Gastrocnemius medialis (tissue), 4 donors: ENCODE measurements around the gene RGS11. TPM values are rescaled to one million over a fixed set of nuclear protein-coding genes. Genes with fewer than 3 reads are reported as not detected.

ENCODE experiments used
- ATAC-seq, 2 donors: fragments of 150-250 bp; one replicate each; pipeline ENCODE4 v1.9.1; 2016
- DNase-seq, 2 donors: peaks; one replicate each; pipeline ENCODE4 v3.0.0-alpha.2; 2019
- H3K27ac ChIP-seq, 4 donors: fragments of 200-600 bp; sonication (generic); 1 replicate in 1 of 4; 2 replicates in 3 of 4; pipeline ENCODE4 v1.5.1; 2016 to 2018; ENCODE audit warnings: mild to moderate bottlenecking in 2 of 4, moderate library complexity in 1 of 4
- H3K27me3 ChIP-seq, 3 donors: fragments of 200-600 bp; sonication (generic) in 2 of 3; 1 replicate in 1 of 3; 2 replicates in 2 of 3; pipeline versions ENCODE4 v1.5.1 to v1.6.0; 2016 to 2019; ENCODE audit warnings: mild to moderate bottlenecking in 1 of 3, moderate library complexity in 1 of 3
- H3K36me3 ChIP-seq, 2 donors: fragments of 200-600 bp; sonication (generic) in 1 of 2; one replicate each; pipeline ENCODE4 v1.5.1; 2017 to 2018
- H3K4me1 ChIP-seq, 2 donors: fragments of 200-600 bp; sonication (generic) in 1 of 2; one replicate each; pipeline ENCODE4 v1.5.1; 2016 to 2017; ENCODE audit warnings: mild to moderate bottlenecking in 2 of 2
- H3K4me3 ChIP-seq, 4 donors: fragments of 200-600 bp; sonication (generic) in 3 of 4; 1 replicate in 1 of 4; 2 replicates in 3 of 4; pipeline ENCODE4 v1.5.1; 2016 to 2019; ENCODE audit warnings: mild to moderate bottlenecking in 2 of 4
- H3K9me3 ChIP-seq, 3 donors: fragments of 200-600 bp; sonication (generic) in 2 of 3; 1 replicate in 1 of 3; 2 replicates in 2 of 3; pipeline ENCODE4 v1.5.1; 2016 to 2019
- POLR2A ChIP-seq, 2 donors: fragments of 450-650 bp; IDR thresholded peaks; one replicate each; pipeline ENCODE4 v1.6.1; 2017; ENCODE audit warnings: antibody characterized with exemption in 2 of 2, mild to moderate bottlenecking in 2 of 2, moderate library complexity in 2 of 2
- in situ Hi-C, 4 donors: fragments of 200-750 bp; cut with MboI; loops; one replicate each; pipeline versions ENCODE4 v1.15.0 to v1.8.0; 2017; ENCODE audit warnings: low sequenced_read_pairs in 4 of 4
- intact Hi-C: fragments of 100-400 bp; cut with DNase I; formaldehyde crosslinking; loops from one replicate; pipeline ENCODE4 v1.15.1; 2023; ENCODE audit warnings: low total_unique reads
- total RNA-seq, 4 donors: library from RNA; depleted of rRNA; stranded (reverse); fragments of >200 nt; gene quantifications; one replicate each; pipeline versions ENCODE4 v1.1.0 to v1.2.3, GENCODE V29; 2016
- TF ChIP-seq, protein P1 (sequence below), 5 experiments: fragments of 450-650 bp in 3 of 5; fragments of 200-600 bp in 2 of 5; sonication (generic) in 2 of 5; IDR thresholded peaks in 4 of 5; conservative IDR thresholded peaks in 1 of 5; 1 replicate in 4 of 5; 2 replicates in 1 of 5; pipeline ENCODE4 v1.5.1; 2016 to 2019; ENCODE audit warnings: antibody characterized with exemption in 5 of 5, mild to moderate bottlenecking in 3 of 5, moderate library complexity in 3 of 5

Gene RGS11
- total RNA-seq, 4 donors from 2014 or later, result 1.2 to 2.2 (median 1.6) TPM

DNA sequence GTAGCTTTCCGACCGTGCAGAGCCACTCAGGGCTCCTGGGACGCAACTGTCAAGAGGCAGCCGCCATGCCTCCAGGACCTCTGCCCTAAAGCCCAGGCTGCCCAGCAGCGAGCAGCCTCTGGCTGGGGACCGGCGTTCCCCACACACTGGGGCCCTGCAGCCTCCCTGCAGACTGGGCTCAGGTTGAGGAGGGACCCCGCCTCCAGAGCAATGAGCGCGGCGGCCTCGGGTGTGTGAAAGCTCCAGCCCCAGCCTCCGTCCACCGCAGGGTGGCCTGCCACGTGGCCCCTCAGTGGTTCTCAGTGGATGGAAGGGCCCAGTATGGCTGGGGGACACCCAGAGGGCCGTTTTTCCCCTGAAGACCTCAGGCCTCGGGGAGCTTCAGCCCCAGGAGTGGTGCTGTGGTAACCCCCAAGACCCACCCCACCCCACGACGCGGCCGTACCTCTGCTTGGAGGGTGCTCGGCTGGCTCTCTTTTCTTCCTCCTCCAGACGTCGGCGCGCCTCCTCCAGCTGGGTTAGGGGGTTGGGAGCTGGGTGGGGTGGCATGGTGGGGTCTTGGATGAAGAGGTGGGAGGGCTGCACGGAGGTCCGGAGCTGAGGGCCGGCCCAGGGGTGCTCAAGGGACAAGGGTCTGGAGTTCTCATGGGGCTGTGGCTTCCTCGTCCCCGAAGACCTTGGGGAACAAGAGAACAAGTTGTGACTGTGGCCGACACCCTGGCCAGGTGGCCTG, 17.5 kb upstream of the RGS11 start:
- Histone ChIP-seq H3K36me3 (peaks cover 0 to 56% of the 10 kb centered on the region in 2 donors), H3K27me3 (no peaks in the 10 kb centered on the region)
- no peak for ATAC-seq

DNA sequence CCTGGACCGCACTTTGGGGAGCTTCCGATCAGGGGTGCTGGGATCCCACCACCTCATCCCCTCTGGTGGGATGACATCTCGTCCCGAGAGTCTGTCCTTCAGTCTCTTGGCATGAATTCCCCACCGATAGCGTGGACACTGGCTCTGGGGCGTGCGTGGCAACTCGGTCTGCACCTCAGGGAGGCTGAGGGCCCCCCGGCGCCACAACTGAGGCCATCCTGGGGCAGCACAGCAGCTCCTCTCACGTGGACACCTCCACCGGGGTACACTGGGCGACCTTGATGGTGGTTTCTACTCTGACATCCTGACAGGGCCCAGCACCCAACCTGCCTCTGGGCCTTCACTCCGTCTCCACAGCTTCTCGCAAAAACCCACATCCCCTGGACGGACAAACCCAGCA, 15.8 kb upstream of the RGS11 start:
- H3K27ac ChIP-seq, result no peak overlapping the region
- no peaks in the 10 kb centered on the region for H3K4me1 ChIP-seq
- no peaks in the 10 kb centered on the region for H3K27me3 ChIP-seq
- H3K4me3 ChIP-seq, result no peak overlapping the region
- H3K9me3 ChIP-seq, result no peaks in the 10 kb centered on the region
- in situ Hi-C loops (no loop called here), intact Hi-C loops (no loop called here)
- peaks cover 0 to 53% of the 10 kb centered on the region in 2 donors for H3K36me3 ChIP-seq
- ATAC-seq (no peak), DNase-seq (no peak)
- TF ChIP-seq POLR2A (IDR thresholded peaks at IDR 0.05), result no peak
- TF ChIP-seq, protein P1, sequence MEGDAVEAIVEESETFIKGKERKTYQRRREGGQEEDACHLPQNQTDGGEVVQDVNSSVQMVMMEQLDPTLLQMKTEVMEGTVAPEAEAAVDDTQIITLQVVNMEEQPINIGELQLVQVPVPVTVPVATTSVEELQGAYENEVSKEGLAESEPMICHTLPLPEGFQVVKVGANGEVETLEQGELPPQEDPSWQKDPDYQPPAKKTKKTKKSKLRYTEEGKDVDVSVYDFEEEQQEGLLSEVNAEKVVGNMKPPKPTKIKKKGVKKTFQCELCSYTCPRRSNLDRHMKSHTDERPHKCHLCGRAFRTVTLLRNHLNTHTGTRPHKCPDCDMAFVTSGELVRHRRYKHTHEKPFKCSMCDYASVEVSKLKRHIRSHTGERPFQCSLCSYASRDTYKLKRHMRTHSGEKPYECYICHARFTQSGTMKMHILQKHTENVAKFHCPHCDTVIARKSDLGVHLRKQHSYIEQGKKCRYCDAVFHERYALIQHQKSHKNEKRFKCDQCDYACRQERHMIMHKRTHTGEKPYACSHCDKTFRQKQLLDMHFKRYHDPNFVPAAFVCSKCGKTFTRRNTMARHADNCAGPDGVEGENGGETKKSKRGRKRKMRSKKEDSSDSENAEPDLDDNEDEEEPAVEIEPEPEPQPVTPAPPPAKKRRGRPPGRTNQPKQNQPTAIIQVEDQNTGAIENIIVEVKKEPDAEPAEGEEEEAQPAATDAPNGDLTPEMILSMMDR (IDR thresholded peaks at IDR 0.05 in 4 of 5, conservative IDR thresholded peaks at IDR 0.05 in 1 of 5), result no peak

More for the DNA sequence above, 17.5 kb upstream of the RGS11 start:
- Histone ChIP-seq H3K4me1 (no peaks in the 10 kb centered on the region), H3K9me3 (no peaks in the 10 kb centered on the region), H3K27ac (no peak overlapping the region), H3K4me3 (no peak overlapping the region)
- no peak for TF ChIP-seq POLR2A (IDR thresholded peaks at IDR 0.05)
- TF ChIP-seq, protein P1 (IDR thresholded peaks at IDR 0.05 in 4 of 5, conservative IDR thresholded peaks at IDR 0.05 in 1 of 5), result no peak
- in situ Hi-C loops (no loop called here), intact Hi-C loops (no loop called here)
- DNase-seq, result no peak

DNA sequence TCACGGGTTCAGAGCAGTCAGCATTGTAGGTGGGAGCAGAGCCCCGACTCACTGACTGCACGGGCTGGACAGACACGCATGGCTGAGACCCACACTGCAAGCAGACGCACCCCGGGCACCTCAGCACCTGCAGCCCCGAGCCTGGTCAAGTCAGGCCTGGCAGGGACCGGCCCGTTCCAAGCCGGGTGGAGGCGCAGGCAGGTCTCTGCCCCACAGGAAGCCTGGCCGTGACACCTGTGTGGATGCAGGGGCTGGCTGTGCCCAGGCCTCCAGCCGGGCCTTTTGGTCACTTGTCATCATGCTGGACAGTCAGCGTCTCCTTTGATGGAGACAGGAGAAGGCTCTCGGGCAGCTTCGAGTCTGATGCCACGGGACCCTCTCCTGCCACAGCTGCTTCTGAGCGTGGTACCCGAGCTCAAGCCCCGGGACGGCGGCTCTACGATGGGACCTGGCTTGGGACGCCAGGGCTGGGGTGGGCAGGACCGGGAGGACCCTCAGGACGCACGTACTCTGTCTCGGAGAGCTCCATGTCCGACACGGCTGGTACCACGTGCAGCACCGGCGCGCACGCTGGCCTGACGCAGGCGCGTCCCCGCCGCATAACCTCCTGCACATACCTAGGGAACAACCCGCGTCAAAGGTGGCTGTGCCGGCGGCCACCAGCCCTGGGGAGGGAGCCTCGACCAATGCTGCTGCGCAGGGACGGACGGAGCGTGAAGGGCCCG, 15.1 kb upstream of the RGS11 start:
- no peak overlapping the region for H3K4me3 ChIP-seq
- intact Hi-C loops, result no loop called here
- DNase-seq (no peak), ATAC-seq (no peak)
- in situ Hi-C loops, result no loop called here
- no peak overlapping the region for H3K27ac ChIP-seq
- H3K27me3 ChIP-seq, result no peaks in the 10 kb centered on the region
- H3K9me3 ChIP-seq, result no peaks in the 10 kb centered on the region
- TF ChIP-seq POLR2A (IDR thresholded peaks at IDR 0.05), result no peak
- TF ChIP-seq, protein P1 (IDR thresholded peaks at IDR 0.05 in 4 of 5, conservative IDR thresholded peaks at IDR 0.05 in 1 of 5), result no peak
- H3K4me1 ChIP-seq, result no peaks in the 10 kb centered on the region
- H3K36me3 ChIP-seq, result peaks cover 0 to 49% of the 10 kb centered on the region in 2 donors

DNA sequence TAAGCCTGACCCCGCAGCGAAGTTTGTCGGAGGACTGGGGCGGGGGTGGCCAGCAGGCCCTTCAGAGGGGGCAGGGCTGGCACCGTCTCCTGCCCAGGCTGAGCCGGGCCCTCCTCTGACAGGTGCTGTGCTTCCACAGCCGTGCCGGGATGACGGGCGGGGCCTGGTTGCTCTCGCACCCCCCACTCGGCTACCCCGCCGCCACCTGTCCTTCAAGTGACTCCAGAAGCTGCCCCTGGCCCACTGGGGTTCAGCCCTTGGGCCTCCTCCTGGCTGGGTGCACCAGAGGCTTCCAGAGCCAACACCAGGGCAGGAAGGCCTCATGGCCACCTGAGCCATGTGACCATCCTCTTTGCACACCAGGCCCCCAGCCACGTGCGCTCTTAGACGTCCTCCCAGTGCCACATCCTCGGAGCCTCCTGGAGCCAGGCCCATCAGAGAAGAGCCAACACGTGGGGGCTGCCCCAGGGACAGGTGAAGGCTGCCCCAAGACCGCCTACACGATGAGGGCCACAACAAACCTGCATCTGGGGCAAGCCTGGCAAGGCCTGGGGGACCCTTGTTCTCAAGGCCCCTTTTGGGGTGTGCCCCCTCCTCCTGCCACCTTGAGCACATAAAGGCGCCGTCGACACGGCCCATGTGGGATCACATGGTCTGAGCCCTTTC, 14.4 kb upstream of the RGS11 start:
- in situ Hi-C loops (no loop called here), intact Hi-C loops (no loop called here)
- Histone ChIP-seq H3K36me3 (peaks cover 0 to 45% of the 10 kb centered on the region in 2 donors), H3K27me3 (no peaks in the 10 kb centered on the region), H3K4me1 (no peaks in the 10 kb centered on the region), H3K4me3 (no peak overlapping the region), H3K27ac (no peak overlapping the region), H3K9me3 (no peaks in the 10 kb centered on the region)
- no peak for TF ChIP-seq POLR2A (IDR thresholded peaks at IDR 0.05)
- TF ChIP-seq, protein P1 (IDR thresholded peaks at IDR 0.05 in 4 of 5, conservative IDR thresholded peaks at IDR 0.05 in 1 of 5), result no peak
- ATAC-seq (no peak), DNase-seq (no peak)
